ENCODE results near the gene PCNX3.

Gene PCNX3

GRCh38 chr11:65580031-65580692, 35.4 kb upstream of the PCNX3 start:
- no peak for DNase-seq (ENCODE audit: extremely low read depth in 1 of 2, low read depth in 1 of 2)

GRCh38 chr11:65580756-65581155, 34.8 kb upstream of the PCNX3 start:
- no peak for DNase-seq (ENCODE audit: extremely low read depth in 1 of 2, low read depth in 1 of 2)

GRCh38 chr11:65581928-65582327, 33.6 kb upstream of the PCNX3 start:
- no peak for DNase-seq (ENCODE audit: extremely low read depth in 1 of 2, low read depth in 1 of 2)

- no peak for DNase-seq (ENCODE audit: extremely low read depth in 1 of 2, low read depth in 1 of 2)
Measured at GRCh38 chr11:65583589-65583988, 32.0 kb upstream of the PCNX3 start.

- no peak for DNase-seq (ENCODE audit: extremely low read depth in 1 of 2, low read depth in 1 of 2)
Measured at GRCh38 chr11:65584106-65584505, 31.5 kb upstream of the PCNX3 start.

- DNase-seq (ENCODE audit: extremely low read depth in 1 of 2, low read depth in 1 of 2): no peak
Measured at GRCh38 chr11:65584723-65585171, 30.8 kb upstream of the PCNX3 start.

- no peak for DNase-seq (ENCODE audit: extremely low read depth in 1 of 2, low read depth in 1 of 2)
Measured at GRCh38 chr11:65585396-65586246, 30.0 kb upstream of the PCNX3 start.

- no peak for DNase-seq (ENCODE audit: extremely low read depth in 1 of 2, low read depth in 1 of 2)
Measured at GRCh38 chr11:65586247-65586630, 29.3 kb upstream of the PCNX3 start.

GRCh38 chr11:65586676-65587075, 28.9 kb upstream of the PCNX3 start:
- no peak for DNase-seq (ENCODE audit: extremely low read depth in 1 of 2, low read depth in 1 of 2)

- peak; percentile 52 to 61 for DNase-seq (ENCODE audit: extremely low read depth in 1 of 2, low read depth in 1 of 2)
Measured at GRCh38 chr11:65588199-65589054, 27.1 kb upstream of the PCNX3 start.

GRCh38 chr11:65589444-65590239, 25.9 kb upstream of the PCNX3 start:
- DNase-seq (ENCODE audit: extremely low read depth in 1 of 2, low read depth in 1 of 2): no peak

- DNase-seq (ENCODE audit: extremely low read depth in 1 of 2, low read depth in 1 of 2): no peak
Measured at GRCh38 chr11:65590240-65590738, 25.3 kb upstream of the PCNX3 start.

GRCh38 chr11:65591939-65592857, 23.4 kb upstream of the PCNX3 start:
- DNase-seq (ENCODE audit: extremely low read depth in 1 of 2, low read depth in 1 of 2): no peak

- DNase-seq (ENCODE audit: extremely low read depth in 1 of 2, low read depth in 1 of 2): no peak
Measured at GRCh38 chr11:65592858-65593517, 22.6 kb upstream of the PCNX3 start.

- DNase-seq (ENCODE audit: extremely low read depth in 1 of 2, low read depth in 1 of 2): no peak
Measured at GRCh38 chr11:65593518-65594414, 21.8 kb upstream of the PCNX3 start.

- DNase-seq (ENCODE audit: extremely low read depth in 1 of 2, low read depth in 1 of 2): no peak
Measured at GRCh38 chr11:65595131-65595530, 20.4 kb upstream of the PCNX3 start.

GRCh38 chr11:65595543-65596281, 19.9 kb upstream of the PCNX3 start, which contains the start of gene KCNK7:
Gene KCNK7, minus strand, starts transcription at chr11:65595800. Its CDS starts 28 bp downstream, at chr11:65595772.
- DNase-seq (ENCODE audit: extremely low read depth in 1 of 2, low read depth in 1 of 2): no peak
